Measurements from ENCODE around the gene NGEF.

NGEF gene

DNA sequence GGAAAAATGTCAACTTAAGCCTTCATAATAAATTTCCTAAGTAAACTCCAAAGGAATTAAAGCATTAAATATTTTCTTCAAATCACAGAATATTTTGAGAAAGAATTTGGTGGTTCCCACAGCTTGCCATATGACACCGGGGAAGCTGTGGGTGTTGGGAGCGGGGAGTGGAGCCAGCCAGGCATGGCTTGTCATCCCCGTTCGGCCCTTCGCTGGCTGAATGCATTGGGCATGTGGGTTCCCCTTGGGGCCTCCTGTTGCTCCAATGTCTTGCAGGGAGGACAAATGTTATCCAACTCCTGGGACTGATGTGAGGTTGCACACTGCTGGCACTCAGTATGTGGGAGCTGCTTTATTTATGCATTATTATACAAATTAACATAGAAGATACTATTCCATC is 18.6 kb downstream of the NGEF start:
- H3K4me3 Mint-ChIP-seq: no peak overlapping the region
- H3K36me3 Mint-ChIP-seq (ENCODE audit: low read depth): no peaks in the 10 kb centered on the region
- peaks cover 4% of the 10 kb centered on the region for H3K9me3 Mint-ChIP-seq
- H3K4me1 Mint-ChIP-seq: peaks cover 4% of the 10 kb centered on the region
- no peak overlapping the region for H3K27ac Mint-ChIP-seq
- no peaks in the 10 kb centered on the region for H3K27me3 Mint-ChIP-seq (ENCODE audit: low read depth)
- TF ChIP-seq, protein P1, sequence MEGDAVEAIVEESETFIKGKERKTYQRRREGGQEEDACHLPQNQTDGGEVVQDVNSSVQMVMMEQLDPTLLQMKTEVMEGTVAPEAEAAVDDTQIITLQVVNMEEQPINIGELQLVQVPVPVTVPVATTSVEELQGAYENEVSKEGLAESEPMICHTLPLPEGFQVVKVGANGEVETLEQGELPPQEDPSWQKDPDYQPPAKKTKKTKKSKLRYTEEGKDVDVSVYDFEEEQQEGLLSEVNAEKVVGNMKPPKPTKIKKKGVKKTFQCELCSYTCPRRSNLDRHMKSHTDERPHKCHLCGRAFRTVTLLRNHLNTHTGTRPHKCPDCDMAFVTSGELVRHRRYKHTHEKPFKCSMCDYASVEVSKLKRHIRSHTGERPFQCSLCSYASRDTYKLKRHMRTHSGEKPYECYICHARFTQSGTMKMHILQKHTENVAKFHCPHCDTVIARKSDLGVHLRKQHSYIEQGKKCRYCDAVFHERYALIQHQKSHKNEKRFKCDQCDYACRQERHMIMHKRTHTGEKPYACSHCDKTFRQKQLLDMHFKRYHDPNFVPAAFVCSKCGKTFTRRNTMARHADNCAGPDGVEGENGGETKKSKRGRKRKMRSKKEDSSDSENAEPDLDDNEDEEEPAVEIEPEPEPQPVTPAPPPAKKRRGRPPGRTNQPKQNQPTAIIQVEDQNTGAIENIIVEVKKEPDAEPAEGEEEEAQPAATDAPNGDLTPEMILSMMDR (IDR thresholded peaks at IDR 0.05; ENCODE audit: unreplicated experiment in 3 of 3): no peak

DNA sequence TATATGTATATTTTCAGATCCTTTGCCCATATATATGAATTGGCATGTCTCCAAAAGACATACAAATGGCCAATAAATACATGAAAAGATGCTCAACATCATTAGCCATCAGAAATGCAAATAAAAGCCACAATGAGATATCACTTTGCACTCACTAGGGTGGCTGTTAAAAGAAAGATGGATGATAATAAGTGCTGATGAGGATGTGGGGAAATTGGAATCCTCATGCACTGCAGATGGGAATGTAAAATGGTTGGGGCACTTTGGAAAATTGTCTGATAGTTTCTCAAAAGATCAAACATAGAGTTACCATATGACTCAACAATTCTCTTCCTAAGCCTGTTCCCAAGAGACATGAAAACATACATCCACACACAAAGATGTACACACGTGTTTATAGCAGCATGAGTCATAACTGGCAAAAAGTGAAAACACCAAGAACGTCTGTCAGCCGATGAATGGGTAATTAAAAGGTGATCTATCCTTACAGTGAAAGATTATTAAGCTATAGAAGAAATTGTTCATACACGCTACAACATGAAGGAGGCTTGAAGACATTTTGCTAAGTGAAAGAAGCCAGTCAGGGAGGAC is 19.7 kb downstream of the NGEF start:
- H3K9me3 Mint-ChIP-seq: peaks cover 4% of the 10 kb centered on the region
- TF ChIP-seq, protein P1 (IDR thresholded peaks at IDR 0.05; ENCODE audit: unreplicated experiment in 3 of 3): no peak
- no peak overlapping the region for H3K27ac Mint-ChIP-seq
- no peak overlapping the region for H3K4me3 Mint-ChIP-seq
- peaks cover 6% of the 10 kb centered on the region for H3K4me1 Mint-ChIP-seq
- H3K36me3 Mint-ChIP-seq (ENCODE audit: low read depth): no peaks in the 10 kb centered on the region
- H3K27me3 Mint-ChIP-seq (ENCODE audit: low read depth): no peaks in the 10 kb centered on the region

DNA sequence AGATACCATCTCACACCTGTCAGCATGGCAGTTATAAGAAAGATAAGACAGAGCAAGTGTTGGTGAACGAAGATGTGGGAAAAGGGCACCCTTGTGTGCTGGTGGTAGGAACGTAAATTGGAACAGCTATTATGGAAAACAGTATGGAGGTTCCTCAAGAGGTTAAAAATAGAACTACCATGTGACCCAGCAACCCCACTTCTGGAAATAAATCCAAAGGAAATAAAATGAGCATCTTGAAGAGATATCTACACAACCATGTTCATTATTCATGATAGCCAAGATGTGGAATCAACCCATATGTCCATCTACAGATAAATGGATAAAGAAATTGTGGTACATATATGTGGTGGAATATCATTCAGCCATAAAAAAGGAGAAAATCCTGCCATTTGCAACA is 26.9 kb downstream of the NGEF start:
- no peak overlapping the region for H3K4me3 Mint-ChIP-seq
- H3K4me1 Mint-ChIP-seq: peaks cover 25% of the 10 kb centered on the region
- TF ChIP-seq, protein P1 (IDR thresholded peaks at IDR 0.05; ENCODE audit: unreplicated experiment in 3 of 3): no peak
- H3K9me3 Mint-ChIP-seq: peaks cover 9% of the 10 kb centered on the region
- no peaks in the 10 kb centered on the region for H3K36me3 Mint-ChIP-seq (ENCODE audit: low read depth)
- H3K27me3 Mint-ChIP-seq (ENCODE audit: low read depth): peaks cover 14% of the 10 kb centered on the region
- peak overlapping the region in 1 of 3 experiments; percentile 14 for H3K27ac Mint-ChIP-seq

DNA sequence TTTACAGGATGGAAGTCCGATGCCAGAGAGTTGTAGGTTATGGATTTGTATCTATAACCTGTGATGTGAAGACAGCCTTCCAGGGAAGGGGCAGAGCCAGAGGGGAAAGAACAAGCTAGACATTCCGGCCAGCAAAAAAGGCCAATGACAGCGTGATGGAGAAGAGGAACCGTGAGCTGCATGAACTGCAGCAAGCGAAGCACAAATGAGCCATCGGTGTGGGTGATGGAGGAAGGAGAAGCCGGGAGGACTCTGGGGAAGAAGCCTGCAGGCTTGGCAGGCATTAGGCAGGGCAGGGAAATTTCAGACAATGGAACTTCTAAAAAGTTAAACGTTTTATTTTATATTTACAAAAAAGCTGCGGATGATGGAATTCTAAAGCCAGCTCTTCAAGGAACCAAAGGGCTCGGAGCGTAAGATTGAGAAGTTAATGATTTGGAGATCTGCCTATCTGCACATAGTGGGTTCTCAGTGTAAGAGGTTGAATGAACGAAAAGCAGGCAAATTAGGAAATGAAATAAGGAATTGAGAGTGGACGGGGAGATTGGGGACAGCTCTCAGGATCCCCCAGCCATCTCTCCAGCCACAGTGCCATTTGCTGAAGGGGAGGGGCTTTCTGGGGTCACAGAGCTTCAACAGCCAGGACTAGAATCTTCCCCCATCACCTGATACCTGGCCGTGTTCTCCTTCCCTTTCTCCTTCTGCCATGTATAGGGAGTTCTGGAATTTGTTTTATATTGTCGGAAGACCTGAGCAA is 28.4 kb downstream of the NGEF start:
- Mint-ChIP-seq H3K27ac (peak overlapping the region in 1 of 3 experiments; percentile 24), H3K27me3 (ENCODE audit: low read depth) (peaks cover 18% of the 10 kb centered on the region), H3K9me3 (peaks cover 9% of the 10 kb centered on the region), H3K4me3 (no peak overlapping the region), H3K36me3 (ENCODE audit: low read depth) (no peaks in the 10 kb centered on the region), H3K4me1 (peaks cover 31% of the 10 kb centered on the region)
- TF ChIP-seq, protein P1 (IDR thresholded peaks at IDR 0.05; ENCODE audit: unreplicated experiment in 3 of 3): no peak

DNA sequence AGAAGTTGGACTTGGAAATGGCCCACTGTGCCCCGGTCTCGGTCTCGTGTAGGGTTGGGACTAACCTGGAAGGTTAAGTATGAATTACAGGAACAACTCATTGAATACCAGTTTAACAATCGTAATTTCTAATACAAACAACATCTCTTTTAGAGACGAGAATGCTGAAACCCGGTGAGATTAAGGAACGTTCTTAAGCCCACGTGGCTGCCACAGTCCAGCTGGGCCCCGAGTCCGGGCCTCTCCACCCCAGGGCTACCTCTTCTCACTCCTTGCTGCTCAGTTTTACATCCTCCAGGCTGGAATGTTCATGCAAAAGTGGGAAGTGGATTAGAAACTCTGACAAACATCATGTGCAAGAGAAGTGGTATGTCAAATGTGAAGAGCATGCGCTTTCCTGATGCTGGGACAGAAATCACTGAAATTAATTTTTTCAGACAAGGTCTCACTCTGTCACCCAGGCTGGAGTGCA is 29.4 kb downstream of the NGEF start:
- peaks cover 20% of the 10 kb centered on the region for H3K27me3 Mint-ChIP-seq (ENCODE audit: low read depth)
- TF ChIP-seq, protein P1 (IDR thresholded peaks at IDR 0.05; ENCODE audit: unreplicated experiment in 3 of 3): no peak

More for the DNA sequence above, 29.4 kb downstream of the NGEF start:
- Mint-ChIP-seq H3K4me1 (peaks cover 29% of the 10 kb centered on the region), H3K27ac (peak overlapping the region in 2 of 3 experiments; percentile 61 to 72), H3K4me3 (no peak overlapping the region), H3K36me3 (ENCODE audit: low read depth) (no peaks in the 10 kb centered on the region), H3K9me3 (peaks cover 9% of the 10 kb centered on the region)

Measured in nephron (organoid).